Upper lobe of left lung (tissue), 4 donors: ENCODE data around the gene ACSBG1.

Experiments used
- CTCF ChIP-seq, 6 experiments: fragments of 450-650 bp in 4 of 6; fragments of 200-600 bp in 2 of 6; sonication (generic) in 2 of 6; IDR thresholded peaks; one replicate each; pipeline ENCODE4 v1.5.1; 2016 to 2019; ENCODE audit warnings: antibody characterized with exemption in 6 of 6
- POLR2AphosphoS5 ChIP-seq, 2 donors: sonication (generic); formaldehyde crosslinking; IDR thresholded peaks; one replicate each; pipeline ENCODE4 v1.5.1; 2017; ENCODE audit warnings: antibody characterized with exemption in 2 of 2

- no peak for TF ChIP-seq POLR2AphosphoS5 (IDR thresholded peaks at IDR 0.05)
- TF ChIP-seq CTCF (IDR thresholded peaks at IDR 0.05): no peak
Measured at GRCh38 chr15:78259232-78259631, 24.9 kb upstream of the ACSBG1 start.
